HCT116 (cell line): Measurements from ENCODE around the gene DPYD. TPM values are rescaled to one million over a fixed set of nuclear protein-coding genes. Genes with fewer than 3 reads are reported as not detected.

ENCODE experiments used
- ATAC-seq: fragments of 200-7000 bp; cut with Tn5 transposase; 2 replicates; pipeline ENCODE4 v1.9.1; 2020; ENCODE audit warnings: mild to moderate bottlenecking, moderate library complexity
- BruUV-seq: library from RNA; stranded (reverse); fragments of 400-500 nt; replicated peaks from 2 replicates; lab custom pipeline; 2021; lab: Mats Ljungman, UMichigan
- CTCF ChIA-PET: fragments of 300-600 bp; sonication (Branson Sonifier 250); formaldehyde crosslinking; loops from one replicate; lab custom pipeline; 2021; ENCODE audit warnings: antibody characterized with exemption; lab: Charles Lee
- POLR2A ChIA-PET: fragments of 300-600, 350-600 bp; sonication (Branson Sonifier 250); formaldehyde crosslinking; loops from one replicate; lab custom pipeline; 2021; ENCODE audit warnings: antibody characterized with exemption; lab: Charles Lee
- RAD21 ChIA-PET, 2 experiments: fragments of 300-600 bp; sonication (Branson Sonifier 250); formaldehyde crosslinking; loops; one replicate each; lab custom pipeline; 2023; ENCODE audit warnings: low total read pairs in 2 of 2; ENCODE audit not compliant: uncharacterized antibody in 2 of 2, unreplicated experiment in 2 of 2, low non-redundant PET in 1 of 2; lab: Charles Lee
- DNase-seq: peaks from one replicate; pipeline ENCODE4 v3.0.0-alpha.2; 2010; ENCODE audit warnings: low read depth, low spot score
- H2AFZ ChIP-seq: fragments of 200-600 bp; shearing (Covaris generic), sonication (generic); 2 replicates; pipeline ENCODE4 v1.6.1; 2017; ENCODE audit warnings: low read depth, mixed run types, mixed read lengths, antibody characterized with exemption, low read length; ENCODE audit not compliant: poor library complexity, severe bottlenecking
- H3K27ac ChIP-seq: 2 replicates; pipeline ENCODE4 v1.5.1; 2012; ENCODE audit warnings: low read depth, low read length
- H3K27me3 ChIP-seq: fragments of 200-600 bp; sonication (generic); 2 replicates; pipeline ENCODE4 v1.6.1; 2016; ENCODE audit warnings: mixed run types, low read length, mixed read lengths; ENCODE audit not compliant: insufficient read depth
- H3K36me3 ChIP-seq, 2 experiments: fragments of 200-500 bp in 1 of 2; fragments of 200-600 bp in 1 of 2; sonication (Bioruptor generic) in 1 of 2; sonication (generic) in 1 of 2; 2 replicates each; pipeline versions ENCODE4 v1.5.1 to v1.6.1; 2014 to 2016; ENCODE audit warnings: low read length in 2 of 2, inconsistent platforms in 1 of 2, mixed read lengths in 1 of 2, mixed run types in 1 of 2; ENCODE audit not compliant: insufficient read depth in 2 of 2, control insufficient read depth in 1 of 2
- H3K4me1 ChIP-seq, 2 experiments: fragments of 200-600 bp in 1 of 2; sonication (generic) in 1 of 2; 2 replicates each; pipeline versions ENCODE4 v1.5.1 to v1.6.1; 2012 to 2017; ENCODE audit warnings: low read length in 2 of 2, inconsistent platforms in 1 of 2, mild to moderate bottlenecking in 1 of 2, mixed read lengths in 1 of 2, mixed run types in 1 of 2, moderate library complexity in 1 of 2; ENCODE audit not compliant: insufficient read depth in 2 of 2, control insufficient read depth in 1 of 2
- H3K4me2 ChIP-seq: fragments of 200-600 bp; sonication (generic); 2 replicates; pipeline ENCODE4 v1.6.1; 2017; ENCODE audit warnings: mixed run types, low read length, mixed read lengths
- H3K4me3 ChIP-seq, 2 experiments: fragments of 200-600 bp in 1 of 2; sonication (generic) in 1 of 2; replicated peaks in 1 of 2; 2 replicates each; pipeline ENCODE4 v1.5.1; 2011 to 2016; ENCODE audit warnings: low read length in 2 of 2, control low read depth in 1 of 2, low read depth in 1 of 2, mild to moderate bottlenecking in 1 of 2, mixed read lengths in 1 of 2, mixed run types in 1 of 2
- H3K79me2 ChIP-seq: fragments of 200-600 bp; sonication (generic); 2 replicates; pipeline ENCODE4 v1.6.1; 2017; ENCODE audit warnings: mild to moderate bottlenecking, mixed run types, low read length, moderate library complexity, mixed read lengths; ENCODE audit not compliant: insufficient read depth
- H3K9ac ChIP-seq: fragments of 200-600 bp; sonication (generic); 2 replicates; pipeline ENCODE4 v1.6.1; 2016; ENCODE audit warnings: low read length, mixed read lengths
- H3K9me2 ChIP-seq: fragments of 200-600 bp; sonication (generic), shearing (Covaris generic); 2 replicates; pipeline ENCODE4 v1.6.1; 2017; ENCODE audit warnings: mixed run types, mild to moderate bottlenecking, moderate library complexity; ENCODE audit not compliant: insufficient read depth
- H3K9me3 ChIP-seq, 2 experiments: fragments of 200-500 bp in 1 of 2; fragments of 200-600 bp in 1 of 2; sonication (Bioruptor generic) in 1 of 2; sonication (generic) in 1 of 2; 2 replicates each; pipeline ENCODE4 v1.6.1; 2014 to 2017; ENCODE audit warnings: low read length in 2 of 2, mixed read lengths in 2 of 2, inconsistent platforms in 1 of 2, low read depth in 1 of 2, mild to moderate bottlenecking in 1 of 2, mixed run types in 1 of 2, moderate library complexity in 1 of 2; ENCODE audit not compliant: control insufficient read depth in 1 of 2, insufficient read depth in 1 of 2
- H4K20me1 ChIP-seq: fragments of 200-600 bp; sonication (generic), shearing (Covaris generic); 2 replicates; pipeline ENCODE4 v1.6.1; 2017; ENCODE audit warnings: mixed run types, mild to moderate bottlenecking, moderate library complexity; ENCODE audit not compliant: insufficient read depth
- ATF3 ChIP-seq: IDR thresholded peaks from 2 replicates; pipeline ENCODE4 v1.6.1; 2012
- CBX3 ChIP-seq: IDR thresholded peaks from 2 replicates; pipeline ENCODE4 v1.6.1; 2012; ENCODE audit warnings: low read depth
- CEBPB ChIP-seq: IDR thresholded peaks from 2 replicates; pipeline ENCODE4 v1.6.1; 2012; ENCODE audit warnings: low read depth
- CTCF ChIP-seq, 3 experiments: fragments of 200-600 bp in 1 of 3; sonication (generic) in 1 of 3; IDR thresholded peaks in 2 of 3; conservative IDR thresholded peaks in 1 of 3; 2 replicates each; pipeline ENCODE4 v1.5.1; 2012 to 2017; ENCODE audit warnings: low read depth in 2 of 3, low read length in 2 of 3, antibody characterized with exemption in 1 of 3, borderline replicate concordance in 1 of 3, control low read depth in 1 of 3, mild to moderate bottlenecking in 1 of 3, mixed read lengths in 1 of 3, mixed run types in 1 of 3, moderate library complexity in 1 of 3; ENCODE audit not compliant: insufficient read depth in 1 of 3
- EGR1 ChIP-seq: IDR thresholded peaks from 2 replicates; pipeline ENCODE4 v1.6.1; 2012; ENCODE audit warnings: low read depth
- ELF1 ChIP-seq: IDR thresholded peaks from 2 replicates; pipeline ENCODE4 v1.6.1; 2012; ENCODE audit warnings: low read depth, borderline replicate concordance
- EZH2 ChIP-seq: fragments of 200-600 bp; sonication (generic); IDR thresholded peaks from 2 replicates; pipeline ENCODE4 v1.6.1; 2017; ENCODE audit warnings: antibody characterized with exemption, mixed run types
- EZH2phosphoT487 ChIP-seq: fragments of 200-600 bp; IDR thresholded peaks from 2 replicates; pipeline ENCODE4 v1.6.1; 2018; ENCODE audit warnings: antibody characterized with exemption, borderline replicate concordance
- JUND ChIP-seq: IDR thresholded peaks from 2 replicates; pipeline ENCODE4 v1.6.1; 2012
- POLR2A ChIP-seq: IDR thresholded peaks from 2 replicates; pipeline ENCODE4 v1.7.0; 2011; ENCODE audit warnings: borderline replicate concordance; ENCODE audit not compliant: insufficient read depth, insufficient read length; ENCODE audit errors: extremely low read depth
- RAD21 ChIP-seq: IDR thresholded peaks from 2 replicates; pipeline ENCODE4 v1.6.1; 2012; ENCODE audit warnings: low read depth, mild to moderate bottlenecking
- SP1 ChIP-seq: IDR thresholded peaks from 2 replicates; pipeline ENCODE4 v1.6.1; 2012; ENCODE audit warnings: low read depth
- SRF ChIP-seq: IDR thresholded peaks from 2 replicates; pipeline ENCODE4 v1.6.1; 2012; ENCODE audit warnings: low read depth
- TCF7L2 ChIP-seq: IDR thresholded peaks from 2 replicates; pipeline ENCODE4 v1.7.0; 2011; ENCODE audit warnings: borderline replicate concordance, inconsistent platforms; ENCODE audit not compliant: insufficient read depth, insufficient read length; ENCODE audit errors: extremely low read depth
- YY1 ChIP-seq: IDR thresholded peaks from 2 replicates; pipeline ENCODE4 v1.6.1; 2011; ENCODE audit warnings: low read length, low read depth, moderate library complexity, mild to moderate bottlenecking; ENCODE audit not compliant: insufficient replicate concordance; ENCODE audit errors: extremely low read depth
- ZBTB33 ChIP-seq: IDR thresholded peaks from 2 replicates; pipeline ENCODE4 v1.6.1; 2011; ENCODE audit warnings: mild to moderate bottlenecking, low read length, moderate library complexity; ENCODE audit not compliant: insufficient replicate concordance; ENCODE audit errors: extremely low read depth
- ZFX ChIP-seq: fragments of 450-650 bp; IDR thresholded peaks from 2 replicates; pipeline ENCODE4 v1.6.1; 2017
- intact Hi-C: fragments of 100-400 bp; cut with micrococcal nuclease; formaldehyde crosslinking; loops from 2 replicates; pipeline ENCODE4 v1.10.0; 2022
- total RNA-seq: library from RNA; stranded (reverse); gene quantifications from one replicate; pipeline ENCODE4 v1.2.1, GENCODE V29; 2021; ENCODE audit not compliant: unreplicated experiment

Gene DPYD
- total RNA-seq, 1 experiment from 2014 or later, result 1.7 TPM

GRCh38 chr1:97920832-97921571 lies at the start of gene DPYD (continued):
- no peak for TF ChIP-seq ZBTB33
- TF ChIP-seq ELF1, result no peak

GRCh38 chr1:97960470-97960869 lies 39.6 kb upstream of the DPYD start:
- no TSS peak for BruUV-seq
- RAD21 ChIA-PET, result no interaction called here
- Histone ChIP-seq H3K4me2 (no peak overlapping the region), H3K4me1 (no peaks in the 10 kb centered on the region), H4K20me1 (no peaks in the 10 kb centered on the region)
- CTCF ChIA-PET, result no interaction called here
- TF ChIP-seq RAD21 (no peak), ZFX (no peak), SRF (no peak), TCF7L2 (no peak), EZH2 (no peak), CEBPB (no peak), CBX3 (no peak), EGR1 (no peak), POLR2A (no peak), CTCF (IDR thresholded peaks at IDR 0.05 in 2 of 3, conservative IDR thresholded peaks at IDR 0.05 in 1 of 3; ENCODE audit: borderline replicate concordance in 1 of 3, insufficient read depth in 1 of 3, low read depth in 2 of 3, low read length in 2 of 3) (no peak), ATF3 (no peak), SP1 (no peak), JUND (no peak), YY1 (no peak), EZH2phosphoT487 (no peak), ELF1 (no peak)
- TF ChIP-seq, all 23 proteins: peak for 0
- POLR2A ChIA-PET, result no interaction called here
- Histone ChIP-seq H3K27ac (no peak overlapping the region), H3K9ac (no peak overlapping the region), H3K9me2 (no peaks in the 10 kb centered on the region), H3K27me3 (no peaks in the 10 kb centered on the region), H3K79me2 (no peaks in the 10 kb centered on the region), H3K9me3 (no peaks in the 10 kb centered on the region; a peak in 1 of 4 replicates), H3K36me3 (no peaks in the 10 kb centered on the region), H2AFZ (no peak overlapping the region), H3K4me3 (no peak overlapping the region)
- ATAC-seq (no peak), DNase-seq (no peak)
- intact Hi-C loops, result no loop called here
